Breast epithelium (tissue), 3 donors: ENCODE data around the gene DPP8.

Source experiments
- POLR2A ChIP-seq: fragments of 450-650 bp; IDR thresholded peaks from one replicate; pipeline ENCODE4 v1.6.1; 2016; ENCODE audit warnings: antibody characterized with exemption, mild to moderate bottlenecking, moderate library complexity
- POLR2AphosphoS5 ChIP-seq, 3 donors: sonication (generic); formaldehyde crosslinking; IDR thresholded peaks; one replicate each; pipeline ENCODE4 v1.6.1; 2017; ENCODE audit warnings: antibody characterized with exemption in 3 of 3
- TF ChIP-seq, protein P1 (sequence below), 3 donors: fragments of 450-650 bp; IDR thresholded peaks; one replicate each; pipeline ENCODE4 v1.5.1; 2016 to 2017; ENCODE audit warnings: antibody characterized with exemption in 3 of 3, mild to moderate bottlenecking in 3 of 3, moderate library complexity in 3 of 3

DNA sequence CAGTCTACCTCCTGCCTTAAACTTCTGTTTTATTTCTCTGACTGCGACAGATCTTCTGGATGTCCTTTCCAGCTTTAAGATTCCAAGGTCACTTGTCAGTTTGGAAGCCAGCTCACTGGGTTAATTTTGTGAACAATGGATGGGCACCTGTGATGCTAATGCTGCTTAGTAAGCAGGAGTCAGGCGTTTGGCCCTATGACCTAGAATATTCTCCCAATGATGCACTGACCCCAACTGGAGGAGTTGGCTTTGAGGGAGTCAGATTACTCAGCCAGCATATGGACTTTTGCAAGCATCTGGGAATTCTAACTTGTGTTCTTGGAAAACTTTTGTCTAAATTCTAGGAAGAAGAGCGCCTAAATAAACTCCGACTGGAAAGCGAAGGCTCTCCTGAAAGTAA, 40.8 kb upstream of the DPP8 start:
- TF ChIP-seq, protein P1, sequence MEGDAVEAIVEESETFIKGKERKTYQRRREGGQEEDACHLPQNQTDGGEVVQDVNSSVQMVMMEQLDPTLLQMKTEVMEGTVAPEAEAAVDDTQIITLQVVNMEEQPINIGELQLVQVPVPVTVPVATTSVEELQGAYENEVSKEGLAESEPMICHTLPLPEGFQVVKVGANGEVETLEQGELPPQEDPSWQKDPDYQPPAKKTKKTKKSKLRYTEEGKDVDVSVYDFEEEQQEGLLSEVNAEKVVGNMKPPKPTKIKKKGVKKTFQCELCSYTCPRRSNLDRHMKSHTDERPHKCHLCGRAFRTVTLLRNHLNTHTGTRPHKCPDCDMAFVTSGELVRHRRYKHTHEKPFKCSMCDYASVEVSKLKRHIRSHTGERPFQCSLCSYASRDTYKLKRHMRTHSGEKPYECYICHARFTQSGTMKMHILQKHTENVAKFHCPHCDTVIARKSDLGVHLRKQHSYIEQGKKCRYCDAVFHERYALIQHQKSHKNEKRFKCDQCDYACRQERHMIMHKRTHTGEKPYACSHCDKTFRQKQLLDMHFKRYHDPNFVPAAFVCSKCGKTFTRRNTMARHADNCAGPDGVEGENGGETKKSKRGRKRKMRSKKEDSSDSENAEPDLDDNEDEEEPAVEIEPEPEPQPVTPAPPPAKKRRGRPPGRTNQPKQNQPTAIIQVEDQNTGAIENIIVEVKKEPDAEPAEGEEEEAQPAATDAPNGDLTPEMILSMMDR (IDR thresholded peaks at IDR 0.05) = no peak
- TF ChIP-seq POLR2AphosphoS5 (IDR thresholded peaks at IDR 0.05) = no peak
- no peak for TF ChIP-seq POLR2A
